ENCODE data around the gene ANKRD12. TPM values are rescaled to one million over a fixed set of nuclear protein-coding genes. Genes with fewer than 3 reads are reported as not detected.

ANKRD12 gene
- total and polyA plus RNA-seq, 2 donors (not counting 1 experiment from before 2014, with no cell fraction given): 8.0 to 183 TPM

GRCh38 chr18:9156604-9157249 lies 20.1 kb downstream of the ANKRD12 start:
- ChIA-PET CTCF (interaction anchor here (1.3 kb wide), 1 partner anchor 67 kb away, joined by 3 read pairs; no protein-coding TSS in a partner anchor), POLR2A (no interaction called here)
- no peak overlapping the region for H3K4me3 ChIP-seq (ENCODE audit: control extremely low read depth in 1 of 5, extremely low read depth in 1 of 5, insufficient read depth in 1 of 5, low read depth in 2 of 5, low read length in 4 of 5)
- H4K20me1 ChIP-seq (ENCODE audit: control insufficient read depth, insufficient read depth, low read length, poor library complexity, severe bottlenecking): peaks cover 92% of the 10 kb centered on the region
- H3K9ac ChIP-seq (ENCODE audit: low read length): no peak overlapping the region
- H3K9me3 ChIP-seq (ENCODE audit: control extremely low read depth in 1 of 3, control insufficient read depth in 2 of 3, insufficient read depth in 1 of 3, low read length in 2 of 3): no peaks in the 10 kb centered on the region
- Mint-ChIP-seq H3K27ac (no peak overlapping the region), H3K27me3 (no peaks in the 10 kb centered on the region), H3K9me3 (ENCODE audit: insufficient read depth) (no peaks in the 10 kb centered on the region), H3K4me1 (peaks cover 63% of the 10 kb centered on the region), H3K4me3 (no peak overlapping the region)
- H3K36me3 ChIP-seq (replicated peaks in 1 of 2; ENCODE audit: control extremely low read depth in 1 of 2, control insufficient read depth in 1 of 2, extremely low read depth in 1 of 2, insufficient read depth in 2 of 2, low read length in 1 of 2): peaks cover 1 to 13% of the 10 kb centered on the region in 2 experiments
- DNase-seq: no peak
- no peak overlapping the region for H3K4me2 ChIP-seq (replicated peaks; ENCODE audit: low read depth, low read length, poor library complexity, severe bottlenecking)
- WGBS (ENCODE audit: insufficient coverage): no CpG with 5 or more reads among the region's 4 CpGs
- intact Hi-C loops (cut with micrococcal nuclease): no loop called here
- H3K27me3 ChIP-seq (replicated peaks in 1 of 4; ENCODE audit: control extremely low read depth in 1 of 4, control insufficient read depth in 3 of 4, insufficient read depth in 4 of 4, low read length in 3 of 4): no peaks in the 10 kb centered on the region
- ATAC-seq (ENCODE audit: low read depth): no peak
- H3K4me1 ChIP-seq (ENCODE audit: control insufficient read depth in 2 of 2, insufficient read depth in 2 of 2, low read length in 2 of 2): peaks cover 8 to 31% of the 10 kb centered on the region in 2 donors
- H2AFZ ChIP-seq (ENCODE audit: insufficient read depth, low read depth, low read length, poor library complexity, severe bottlenecking): no peak overlapping the region
- H3K27ac ChIP-seq (ENCODE audit: low read length in 2 of 2): peak overlapping the region in 1 of 2 donors; percentile 19
- H3K79me2 ChIP-seq (ENCODE audit: control insufficient read depth, insufficient read depth, low read length): peaks cover 99% of the 10 kb centered on the region
- TF ChIP-seq, protein P1, sequence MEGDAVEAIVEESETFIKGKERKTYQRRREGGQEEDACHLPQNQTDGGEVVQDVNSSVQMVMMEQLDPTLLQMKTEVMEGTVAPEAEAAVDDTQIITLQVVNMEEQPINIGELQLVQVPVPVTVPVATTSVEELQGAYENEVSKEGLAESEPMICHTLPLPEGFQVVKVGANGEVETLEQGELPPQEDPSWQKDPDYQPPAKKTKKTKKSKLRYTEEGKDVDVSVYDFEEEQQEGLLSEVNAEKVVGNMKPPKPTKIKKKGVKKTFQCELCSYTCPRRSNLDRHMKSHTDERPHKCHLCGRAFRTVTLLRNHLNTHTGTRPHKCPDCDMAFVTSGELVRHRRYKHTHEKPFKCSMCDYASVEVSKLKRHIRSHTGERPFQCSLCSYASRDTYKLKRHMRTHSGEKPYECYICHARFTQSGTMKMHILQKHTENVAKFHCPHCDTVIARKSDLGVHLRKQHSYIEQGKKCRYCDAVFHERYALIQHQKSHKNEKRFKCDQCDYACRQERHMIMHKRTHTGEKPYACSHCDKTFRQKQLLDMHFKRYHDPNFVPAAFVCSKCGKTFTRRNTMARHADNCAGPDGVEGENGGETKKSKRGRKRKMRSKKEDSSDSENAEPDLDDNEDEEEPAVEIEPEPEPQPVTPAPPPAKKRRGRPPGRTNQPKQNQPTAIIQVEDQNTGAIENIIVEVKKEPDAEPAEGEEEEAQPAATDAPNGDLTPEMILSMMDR (IDR thresholded peaks at IDR 0.05): no peak
- TF ChIP-seq EZH2 (IDR thresholded peaks at IDR 0.05; ENCODE audit: borderline replicate concordance, insufficient read depth, low read depth, low read length, poor library complexity, severe bottlenecking): no peak

DNA sequence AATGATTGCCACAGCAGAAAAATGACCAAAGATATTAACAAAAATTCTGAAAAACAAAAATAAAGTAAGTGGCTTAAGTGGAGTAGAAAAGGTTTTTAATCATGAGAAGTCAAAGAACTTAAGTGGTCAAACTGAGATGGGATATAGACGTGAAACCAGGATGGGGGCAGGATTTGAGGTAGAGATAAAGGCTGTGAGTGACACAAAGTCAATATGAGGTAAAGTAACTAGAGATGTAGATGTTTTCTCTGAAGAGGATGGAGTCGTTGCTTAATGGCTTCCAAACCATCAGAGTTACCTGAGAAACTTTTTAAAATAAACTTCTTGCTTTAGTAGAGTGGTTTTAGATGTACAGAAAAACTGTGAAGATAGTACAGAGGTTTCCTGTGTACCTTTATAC lies 21.2 kb downstream of the ANKRD12 start:
- Histone ChIP-seq H3K27ac (ENCODE audit: low read length in 2 of 2) (peak overlapping the region in 1 of 2 donors; percentile 30), H4K20me1 (ENCODE audit: control insufficient read depth, insufficient read depth, low read length, poor library complexity, severe bottlenecking) (peaks cover 92% of the 10 kb centered on the region), H3K36me3 (replicated peaks in 1 of 2; ENCODE audit: control extremely low read depth in 1 of 2, control insufficient read depth in 1 of 2, extremely low read depth in 1 of 2, insufficient read depth in 2 of 2, low read length in 1 of 2) (peaks cover 1 to 14% of the 10 kb centered on the region in 2 experiments), H3K79me2 (ENCODE audit: control insufficient read depth, insufficient read depth, low read length) (peaks cover 99% of the 10 kb centered on the region), H3K9me3 (ENCODE audit: control extremely low read depth in 1 of 3, control insufficient read depth in 2 of 3, insufficient read depth in 1 of 3, low read length in 2 of 3) (no peaks in the 10 kb centered on the region), H3K4me2 (replicated peaks; ENCODE audit: low read depth, low read length, poor library complexity, severe bottlenecking) (no peak overlapping the region), H3K9ac (ENCODE audit: low read length) (no peak overlapping the region), H2AFZ (ENCODE audit: insufficient read depth, low read depth, low read length, poor library complexity, severe bottlenecking) (no peak overlapping the region), H3K4me3 (ENCODE audit: control extremely low read depth in 1 of 5, extremely low read depth in 1 of 5, insufficient read depth in 1 of 5, low read depth in 2 of 5, low read length in 4 of 5) (no peak overlapping the region), H3K27me3 (replicated peaks in 1 of 4; ENCODE audit: control extremely low read depth in 1 of 4, control insufficient read depth in 3 of 4, insufficient read depth in 4 of 4, low read length in 3 of 4) (no peaks in the 10 kb centered on the region), H3K4me1 (ENCODE audit: control insufficient read depth in 2 of 2, insufficient read depth in 2 of 2, low read length in 2 of 2) (peaks cover 3 to 26% of the 10 kb centered on the region in 2 donors)
- TF ChIP-seq, protein P1 (IDR thresholded peaks at IDR 0.05): no peak
- TF ChIP-seq EZH2 (IDR thresholded peaks at IDR 0.05; ENCODE audit: borderline replicate concordance, insufficient read depth, low read depth, low read length, poor library complexity, severe bottlenecking): no peak
- no peak overlapping the region for H3K27ac Mint-ChIP-seq
- ChIA-PET POLR2A (no interaction called here), CTCF (interaction anchor here (1.3 kb wide), 1 partner anchor 68 kb away, joined by 3 read pairs; no protein-coding TSS in a partner anchor)
- H3K27me3 Mint-ChIP-seq: no peaks in the 10 kb centered on the region
- H3K4me1 Mint-ChIP-seq: peaks cover 64% of the 10 kb centered on the region
- DNase-seq (no peak), ATAC-seq (ENCODE audit: low read depth) (no peak)
- WGBS (ENCODE audit: insufficient coverage): 75% methylated on average over 1 of the region's 2 CpGs
- H3K4me3 Mint-ChIP-seq: no peak overlapping the region
- peaks cover 2% of the 10 kb centered on the region for H3K9me3 Mint-ChIP-seq (ENCODE audit: insufficient read depth)
- intact Hi-C loops (cut with micrococcal nuclease): no loop called here

Data from B cell (primary cell).